ENCODE data around the gene MAST3. TPM values are rescaled to one million over a fixed set of nuclear protein-coding genes. Genes with fewer than 3 reads are reported as not detected.

Gene MAST3
- total and polyA plus RNA-seq, 2 of the 8 experiments (the other 6 are each of a cell fraction or from before 2014, with no cell fraction given) = 3.4 to 9.0 TPM

GRCh38 chr19:18193388-18194180 lies 96.0 kb downstream of the MAST3 start:
- Histone ChIP-seq H4K91ac (replicated peaks; ENCODE audit: insufficient read length, low read length) (no peak overlapping the region), H3K79me2 (ENCODE audit: control insufficient read depth in 1 of 2, insufficient read depth in 2 of 2, low read length in 2 of 2) (peaks cover 0 to 4% of the 10 kb centered on the region in 2 experiments; a peak in 1 of 4 replicates), H3K36me3 (ENCODE audit: control insufficient read depth in 2 of 4, insufficient read depth in 4 of 4, low read length in 3 of 4) (peaks cover 7 to 24% (median 9%) of the 10 kb centered on the region in 4 experiments; a peak in 6 of 8 replicates), H4K20me1 (replicated peaks in 1 of 2; ENCODE audit: control insufficient read depth in 1 of 2, insufficient read depth in 2 of 2, low read length in 2 of 2) (peaks cover 3 to 22% of the 10 kb centered on the region in 2 experiments), H2BK120ac (replicated peaks; ENCODE audit: low read depth, low read length) (no peak overlapping the region), H3K56ac (replicated peaks; ENCODE audit: insufficient read length, low read depth, low read length) (peak overlapping the region; percentile 16), H3K4me2 (ENCODE audit: insufficient read depth in 1 of 2, low read depth in 2 of 2, low read length in 2 of 2) (peak overlapping the region; percentile 93 to 94), H3K9ac (replicated peaks in 1 of 4; ENCODE audit: extremely low read depth in 1 of 4, low read depth in 3 of 4, low read length in 3 of 4) (peak overlapping the region; percentile 58 to 79 (median 69)), H2BK15ac (ENCODE audit: low read length) (no peak overlapping the region), H3K18ac (ENCODE audit: extremely low read depth, low read length) (peak overlapping the region; percentile 71; the same call in 1 of the 2 replicates), H3K79me1 (ENCODE audit: low read depth, low read length) (peaks cover 6% of the 10 kb centered on the region; the same call in 1 of the 2 replicates), H4K8ac (ENCODE audit: extremely low read depth, insufficient read depth, low read length) (peak overlapping the region; percentile 72; the same call in 1 of the 2 replicates), H3K4me1 (replicated peaks in 1 of 4; ENCODE audit: control insufficient read depth in 3 of 4, insufficient read depth in 4 of 4, low read length in 3 of 4) (peaks cover 5 to 12% (median 8%) of the 10 kb centered on the region in 4 experiments), H3K14ac (ENCODE audit: insufficient read length) (no peak overlapping the region), H3K4ac (replicated peaks; ENCODE audit: insufficient read length, low read depth, low read length) (no peak overlapping the region), H3K4me3 (ENCODE audit: extremely low read depth in 1 of 4, insufficient read depth in 2 of 4, low read depth in 3 of 4, low read length in 4 of 4) (peak overlapping the region; percentile 82 to 96 (median 89)), H2AK5ac (ENCODE audit: low read depth, low read length) (no peak overlapping the region), H2BK12ac (ENCODE audit: low read depth, low read length) (no peak overlapping the region), H2BK5ac (ENCODE audit: low read depth, low read length) (peak overlapping the region; percentile 85; the same call in 1 of the 2 replicates), H3K23me2 (ENCODE audit: low read depth, low read length) (peaks cover 10% of the 10 kb centered on the region), H3K27ac (ENCODE audit: low read depth, low read length) (peak overlapping the region; percentile 60; the same call in 1 of the 2 replicates), H3K27me3 (replicated peaks in 1 of 4; ENCODE audit: control insufficient read depth in 3 of 4, extremely low read depth in 1 of 4, insufficient read depth in 3 of 4, low read length in 3 of 4) (no peaks in the 10 kb centered on the region), H2AFZ (ENCODE audit: low read length) (no peak overlapping the region), H4K5ac (ENCODE audit: insufficient read length, low read depth, low read length) (peak overlapping the region; percentile 7), H2BK20ac (ENCODE audit: low read length) (no peak overlapping the region), H3K9me3 (ENCODE audit: insufficient read depth in 2 of 2, low read depth in 1 of 2, low read length in 1 of 2) (no peaks in the 10 kb centered on the region), H3K23ac (ENCODE audit: insufficient read length) (no peak overlapping the region)
- ChIA-PET POLR2A (ENCODE audit: partially characterized antibody) (interaction anchor here (0.6 to 5.8 kb wide), 9 partner anchors 9 to 198 kb away, joined by 3 to 38 read pairs (median 3); partner anchors contain the start of genes JUND and RAB3A), CTCF (ENCODE audit: partially characterized antibody) (interaction anchor here (0.6 to 2.8 kb wide), 12 partner anchors 11 to 322 kb away, joined by 3 to 20 read pairs (median 4); a partner anchor contains a TSS)
- FAIRE-seq (no peak), DNase-seq (ENCODE audit: low read depth in 1 of 2, low spot score in 2 of 2) (no peak)
- peak; percentile 26 for TF ChIP-seq PHF8 (conservative IDR thresholded peaks at IDR 0.05; ENCODE audit: low read depth, low read length)
- no peak for TF ChIP-seq CEBPB (IDR thresholded peaks at IDR 0.05; ENCODE audit: low read depth, low read length)
- TF ChIP-seq SIN3A (conservative IDR thresholded peaks at IDR 0.05 in 1 of 2, IDR thresholded peaks at IDR 0.05 in 1 of 2; ENCODE audit: low read depth in 1 of 2, low read length in 2 of 2) = 0 out of 4 replicates have a peak, but pooled peaks of 1 of the 2 experiments have one; percentile 9
- no peak for TF ChIP-seq ASH2L (IDR thresholded peaks at IDR 0.05; ENCODE audit: low read length)
- peak; percentile 22 for TF ChIP-seq KDM4A (IDR thresholded peaks at IDR 0.05; ENCODE audit: low read depth, low read length, severe bottlenecking)
- WGBS, 2 experiments (ENCODE audit: extremely low coverage in 1 of 2, insufficient coverage in 1 of 2, insufficient read length in 1 of 2, insufficient replicate concordance in 2 of 2, low coverage in 1 of 2, low lambda C conversion rate in 2 of 2, missing lambda C conversion rate in 1 of 2) = 12% methylated on average over 46 of the region's 46 CpGs; no CpG with 5 or more reads in 1 of the 2 experiments

All from H1 (cell line).